ENCODE data around the gene CLIP1.
"Not testable (repeated sequence)": the region's sequence is repeated elsewhere in the genome, so short reads cannot be mapped to it uniquely, and the experiment has no call there.

- TF ChIP-seq EZH2phosphoT487 (IDR thresholded peaks at IDR 0.05; ENCODE audit: borderline replicate concordance, low read length); CTCF (IDR thresholded peaks at IDR 0.05; ENCODE audit: low read depth, low read length, poor library complexity, severe bottlenecking): not testable (repeated sequence)
These were observed 45.7 kb downstream of the CLIP1 start for GRCh38 chr12:122376751-122377150.
